HEK293T (cell line): ENCODE results near the gene RCSD1.

Experiments
- CTCF ChIA-PET: fragments of 350-600 bp; formaldehyde crosslinking; extraction: SDS; loops from one replicate; lab custom pipeline; 2021; ENCODE audit warnings: antibody characterized with exemption, inconsistent platforms; lab: Yijun Ruan, JAX
- POLR2A ChIA-PET: fragments of 350-600 bp; formaldehyde crosslinking; extraction: SDS; loops from one replicate; lab custom pipeline; 2020; ENCODE audit warnings: antibody characterized with exemption, inconsistent platforms; lab: Yijun Ruan, JAX
- DNase-seq: peaks from one replicate; pipeline ENCODE4 v3.0.0; 2012; ENCODE audit warnings: mixed read lengths; ENCODE audit errors: extremely low spot score
- ARNT ChIP-seq: fragments of 450-650 bp; IDR thresholded peaks from 2 replicates; pipeline ENCODE4 v1.6.1; 2017; ENCODE audit warnings: mild to moderate bottlenecking
- BHLHE40 ChIP-seq: fragments of 450-650 bp; IDR thresholded peaks from 2 replicates; pipeline ENCODE4 v1.6.1; 2016; ENCODE audit warnings: mild to moderate bottlenecking, moderate library complexity, borderline replicate concordance
- CTBP1 ChIP-seq: fragments of 450-650 bp; IDR thresholded peaks from 2 replicates; pipeline ENCODE4 v1.6.1; 2016; ENCODE audit warnings: borderline replicate concordance
- ELF4 ChIP-seq: fragments of 450-650 bp; IDR thresholded peaks from 2 replicates; pipeline ENCODE4 v1.6.1; 2017; ENCODE audit warnings: antibody characterized with exemption
- FOXA1 ChIP-seq: fragments of 450-650 bp; IDR thresholded peaks from 2 replicates; pipeline ENCODE4 v1.6.1; 2016; ENCODE audit warnings: mild to moderate bottlenecking
- FOXK2 ChIP-seq: fragments of 450-650 bp; IDR thresholded peaks from 2 replicates; pipeline ENCODE4 v1.6.1; 2016; ENCODE audit warnings: mild to moderate bottlenecking
- FOXM1 ChIP-seq: fragments of 450-650 bp; IDR thresholded peaks from 2 replicates; pipeline ENCODE4 v1.6.1; 2017; ENCODE audit warnings: mild to moderate bottlenecking, borderline replicate concordance
- HDGF ChIP-seq: fragments of 450-650 bp; IDR thresholded peaks from 2 replicates; pipeline ENCODE4 v1.6.1; 2017; ENCODE audit warnings: antibody characterized with exemption, borderline replicate concordance
- L3MBTL2 ChIP-seq: fragments of 450-650 bp; conservative IDR thresholded peaks from 2 replicates; pipeline ENCODE4 v1.6.1; 2016; ENCODE audit warnings: mild to moderate bottlenecking
- LEF1 ChIP-seq: fragments of 450-650 bp; IDR thresholded peaks from 2 replicates; pipeline ENCODE4 v1.6.1; 2017; ENCODE audit warnings: mild to moderate bottlenecking, borderline replicate concordance
- NFRKB ChIP-seq: fragments of 450-650 bp; IDR thresholded peaks from 2 replicates; pipeline ENCODE4 v1.6.1; 2016; ENCODE audit warnings: mild to moderate bottlenecking, moderate library complexity
- SP1 ChIP-seq: fragments of 450-650 bp; IDR thresholded peaks from 2 replicates; pipeline ENCODE4 v1.6.1; 2017
- SUZ12 ChIP-seq: fragments of 450-650 bp; IDR thresholded peaks from 2 replicates; pipeline ENCODE4 v1.6.1; 2016; ENCODE audit warnings: mild to moderate bottlenecking
- TARDBP ChIP-seq: fragments of 450-650 bp; IDR thresholded peaks from 2 replicates; pipeline ENCODE4 v1.6.1; 2016
- ZNF384 ChIP-seq: fragments of 450-650 bp; IDR thresholded peaks from 2 replicates; pipeline ENCODE4 v1.6.1; 2016
- TF ChIP-seq, protein P1 (sequence below): fragments of 450-650 bp; IDR thresholded peaks from 2 replicates; pipeline ENCODE4 v1.6.1; 2016

The RCSD1 gene

DNA sequence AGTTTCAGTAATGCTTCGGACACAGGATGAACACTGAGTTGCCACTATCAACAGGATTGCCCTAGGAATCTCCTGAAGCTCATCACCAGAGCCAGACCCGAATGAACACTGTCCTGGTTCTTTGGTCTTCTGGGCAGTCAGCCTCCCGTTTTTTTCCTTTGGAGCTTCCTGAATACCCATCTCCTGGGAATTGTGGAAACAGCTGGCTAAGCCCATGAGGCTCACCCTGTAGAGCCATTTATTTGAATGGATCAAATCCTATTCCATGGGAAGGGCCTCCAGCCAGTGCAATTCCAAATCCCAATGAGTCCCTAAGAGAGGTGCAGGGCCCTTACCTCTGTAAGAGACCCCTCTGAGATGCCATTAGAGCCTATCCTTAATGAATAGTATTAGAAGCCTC is 5.9 kb downstream of the RCSD1 start:
- TF ChIP-seq FOXA1 (no peak), ELF4 (no peak), TARDBP (no peak), ARNT (no peak), L3MBTL2 (no peak), SP1 (no peak), ZNF384 (no peak), BHLHE40 (no peak), SUZ12 (no peak), NFRKB (no peak), LEF1 (no peak), FOXM1 (no peak)
- TF ChIP-seq, protein P1, sequence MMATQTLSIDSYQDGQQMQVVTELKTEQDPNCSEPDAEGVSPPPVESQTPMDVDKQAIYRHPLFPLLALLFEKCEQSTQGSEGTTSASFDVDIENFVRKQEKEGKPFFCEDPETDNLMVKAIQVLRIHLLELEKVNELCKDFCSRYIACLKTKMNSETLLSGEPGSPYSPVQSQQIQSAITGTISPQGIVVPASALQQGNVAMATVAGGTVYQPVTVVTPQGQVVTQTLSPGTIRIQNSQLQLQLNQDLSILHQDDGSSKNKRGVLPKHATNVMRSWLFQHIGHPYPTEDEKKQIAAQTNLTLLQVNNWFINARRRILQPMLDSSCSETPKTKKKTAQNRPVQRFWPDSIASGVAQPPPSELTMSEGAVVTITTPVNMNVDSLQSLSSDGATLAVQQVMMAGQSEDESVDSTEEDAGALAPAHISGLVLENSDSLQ: no peak
- POLR2A ChIA-PET: no interaction called here
- CTCF ChIA-PET: interaction anchor here (0.9 kb wide), 1 partner anchor 13 kb away, joined by 3 read pairs; no protein-coding TSS in a partner anchor
- DNase-seq: no peak

DNA sequence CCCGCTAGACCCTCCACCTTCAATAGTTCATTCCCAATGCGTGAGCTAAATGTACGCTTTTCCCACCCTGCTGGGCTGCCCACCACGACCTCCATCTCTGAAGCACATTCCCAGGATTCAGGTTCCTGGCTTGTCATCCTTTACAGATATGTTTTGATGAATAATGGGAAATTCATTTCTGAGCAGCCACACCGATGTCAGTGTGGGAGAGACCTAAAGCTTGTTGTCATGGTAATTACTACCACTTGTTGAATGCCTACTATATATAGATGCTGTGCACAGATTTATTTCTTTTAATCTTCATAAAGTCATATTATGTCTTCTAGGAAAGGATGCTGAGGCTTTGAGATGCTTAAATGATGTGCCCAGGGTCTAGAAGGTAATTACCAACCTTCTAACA is 8.0 kb downstream of the RCSD1 start:
- CTCF ChIA-PET: no interaction called here
- DNase-seq: no peak
- POLR2A ChIA-PET: no interaction called here
- TF ChIP-seq, protein P1: no peak
- TF ChIP-seq ARNT (no peak), ZNF384 (no peak), NFRKB (no peak), HDGF (no peak), FOXM1 (no peak), ELF4 (no peak), FOXK2 (no peak), SUZ12 (no peak), CTBP1 (no peak), LEF1 (no peak), L3MBTL2 (no peak), TARDBP (no peak), SP1 (no peak)

DNA sequence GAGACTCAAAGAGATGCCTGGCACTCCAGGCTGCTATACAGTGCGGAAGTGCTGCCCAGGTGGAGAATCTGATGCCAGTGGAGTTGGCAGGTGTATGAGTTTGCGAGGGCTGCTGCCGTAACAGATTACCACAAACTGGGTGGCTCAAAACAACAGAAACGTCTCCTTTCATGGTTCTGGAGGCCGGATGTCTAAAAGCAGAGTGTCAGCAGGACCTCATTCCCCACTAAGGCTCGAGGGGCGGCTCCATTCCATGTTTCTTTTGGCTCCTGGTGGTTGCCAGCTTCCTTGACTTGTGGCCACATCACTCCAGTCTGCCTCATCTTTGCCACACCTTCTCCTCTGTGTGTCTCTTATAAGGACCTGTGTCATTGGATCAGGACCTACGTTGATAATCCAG is 10.0 kb downstream of the RCSD1 start:
- no peak for DNase-seq
- CTCF ChIA-PET: no interaction called here
- no peak for TF ChIP-seq FOXK2
- no peak for TF ChIP-seq ARNT
- no peak for TF ChIP-seq HDGF
- no peak for TF ChIP-seq BHLHE40
- TF ChIP-seq FOXA1: no peak
- POLR2A ChIA-PET: no interaction called here

DNA sequence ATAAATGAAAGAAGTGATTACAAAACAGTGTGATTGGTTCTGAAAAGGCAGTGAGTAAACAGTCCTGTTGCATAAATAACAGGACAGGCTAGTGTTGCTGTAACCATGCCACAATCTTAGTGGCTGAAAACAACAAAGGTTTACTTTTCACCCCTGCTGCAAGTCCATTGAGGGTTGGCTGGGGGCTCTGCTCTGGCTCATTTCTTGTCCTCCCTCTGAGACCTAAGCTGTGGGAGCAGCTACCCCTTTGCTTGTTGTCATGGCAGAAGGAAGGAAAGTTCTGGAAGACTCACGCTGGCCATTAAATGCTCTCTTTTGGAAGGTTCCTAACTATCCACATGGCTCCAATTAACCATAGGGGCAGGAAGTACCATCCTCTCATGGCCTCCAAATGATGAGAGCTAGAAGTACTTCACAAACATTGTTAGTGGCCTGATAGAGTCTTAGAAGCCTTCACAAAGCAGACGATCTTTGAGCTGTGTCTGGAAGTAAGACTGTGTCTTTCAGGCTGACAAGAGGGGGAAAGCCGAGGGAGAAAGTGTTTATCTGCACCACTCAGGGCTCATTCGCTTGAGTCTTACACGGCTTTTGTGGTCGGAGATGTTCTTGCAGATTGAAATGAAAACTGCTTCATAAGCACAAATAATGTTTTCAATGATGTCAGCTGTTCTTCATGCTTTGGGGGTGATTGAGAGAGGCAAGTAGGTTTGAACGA is 11.9 kb downstream of the RCSD1 start:
- ChIA-PET CTCF (no interaction called here), POLR2A (no interaction called here)
- TF ChIP-seq ELF4: no peak
- no peak for TF ChIP-seq FOXA1
- no peak for TF ChIP-seq BHLHE40
- no peak for TF ChIP-seq HDGF
- no peak for TF ChIP-seq TARDBP
- TF ChIP-seq SP1: no peak
- no peak for TF ChIP-seq L3MBTL2
- no peak for TF ChIP-seq CTBP1
- no peak for TF ChIP-seq FOXM1
- TF ChIP-seq ZNF384: no peak
- no peak for TF ChIP-seq FOXK2
- TF ChIP-seq, protein P1: no peak
- no peak for TF ChIP-seq NFRKB
- TF ChIP-seq ARNT: no peak
- TF ChIP-seq LEF1: no peak
- TF ChIP-seq SUZ12: no peak
- no peak for DNase-seq

DNA sequence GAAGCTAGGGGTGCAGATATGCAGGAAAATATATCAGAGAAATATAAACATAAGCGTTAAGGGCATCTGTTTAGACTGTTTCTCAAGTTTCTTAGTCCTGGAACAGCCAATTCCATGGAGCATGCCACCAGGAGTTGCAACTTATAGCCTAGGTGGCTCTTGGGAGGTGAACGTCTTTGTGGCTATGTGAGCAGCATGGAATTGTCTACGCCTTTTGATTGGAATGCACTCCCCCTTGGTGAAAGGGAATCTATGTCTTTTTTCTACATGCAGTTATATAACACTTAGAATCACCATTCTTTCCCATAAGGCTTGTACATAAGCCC is 12.4 kb downstream of the RCSD1 start:
- ChIA-PET CTCF (no interaction called here), POLR2A (no interaction called here)
- no peak for DNase-seq

More for the DNA sequence above, 12.4 kb downstream of the RCSD1 start:
- TF ChIP-seq TARDBP (no peak), ARNT (no peak), FOXA1 (no peak), ELF4 (no peak), SP1 (no peak), CTBP1 (no peak), ZNF384 (no peak), LEF1 (no peak), NFRKB (no peak), L3MBTL2 (no peak), HDGF (no peak), FOXM1 (no peak)
- TF ChIP-seq, protein P1: no peak
